A549 (cell line): Measurements from ENCODE around the gene CERS6. TPM values are rescaled to one million over a fixed set of nuclear protein-coding genes. Genes with fewer than 3 reads are reported as not detected.
A peak's percentile ranks its signal among the peaks of the same experiment; 100 is the strongest.

Experiments used
- ATAC-seq, 2 experiments: fragments of 200-7000 bp in 1 of 2; fragments of >200 bp in 1 of 2; cut with Nextera tagmentation in 1 of 2; cut with Tn5 transposase in 1 of 2; 3 replicates each; pipeline versions ENCODE4 v1.8.0 to v1.9.1; 2018 to 2020; ENCODE audit warnings: mild to moderate bottlenecking in 1 of 2, moderate library complexity in 1 of 2
- CTCF ChIA-PET: fragments of 300-600 bp; sonication (Branson Sonifier 250); formaldehyde crosslinking; extraction: SDS; loops from one replicate; lab custom pipeline; 2021; ENCODE audit warnings: antibody characterized with exemption, inconsistent platforms; lab: Yijun Ruan, JAX
- POLR2A ChIA-PET: fragments of 350-600 bp; formaldehyde crosslinking; extraction: SDS; loops from one replicate; lab custom pipeline; 2021; ENCODE audit warnings: antibody characterized with exemption, inconsistent platforms; lab: Yijun Ruan, JAX
- DNase-seq, 2 experiments: peaks; one replicate each; pipeline versions ENCODE4 v3.0.0 to v3.0.0-alpha.2; 2011 to 2016; ENCODE audit warnings: low read depth in 1 of 2, low spot score in 1 of 2
- FAIRE-seq: peaks from 2 replicates; lab custom pipeline; 2011; peaks lifted over from hg19 to GRCh38; lab: Jason Lieb, UNC
- H3K27ac ChIP-seq, 2 experiments: fragments of >200 bp; sonication (Bioruptor Twin); formaldehyde crosslinking; 3 replicates each; pipeline ENCODE4 v1.5.1; 2016 to 2017
- H3K4me1 ChIP-seq: fragments of >200 bp; sonication (Bioruptor Twin); formaldehyde crosslinking; 3 replicates; pipeline ENCODE4 v1.6.1; 2016
- H3K4me2 ChIP-seq: fragments of >200 bp; sonication (Bioruptor Twin); formaldehyde crosslinking; 3 replicates; pipeline ENCODE4 v1.6.1; 2016
- H3K4me3 ChIP-seq: fragments of >200 bp; sonication (Bioruptor Twin); formaldehyde crosslinking; 3 replicates; pipeline ENCODE4 v1.5.1; 2016
- H3K9me3 ChIP-seq: fragments of >200 bp; sonication (Bioruptor Twin); formaldehyde crosslinking; 3 replicates; pipeline ENCODE4 v1.6.1; 2016
- CHD4 ChIP-seq: fragments of 200-600 bp; sonication (generic); IDR thresholded peaks from 2 replicates; pipeline ENCODE4 v1.6.1; 2016; ENCODE audit warnings: antibody characterized with exemption, mild to moderate bottlenecking, borderline replicate concordance
- E2F6 ChIP-seq: IDR thresholded peaks from 2 replicates; pipeline ENCODE4 v1.6.1; 2012; ENCODE audit warnings: low read depth, borderline replicate concordance
- EHF ChIP-seq: fragments of 250-450 bp; sonication (Bioruptor Pico); IDR thresholded peaks from 2 replicates; pipeline ENCODE4 v1.5.0; 2020; ENCODE audit warnings: mild to moderate bottlenecking
- ELK1 ChIP-seq: fragments of 150-350 bp; IDR thresholded peaks from 2 replicates; pipeline ENCODE4 v1.6.1; 2014; ENCODE audit warnings: low read depth, mild to moderate bottlenecking, low read length
- EP300 ChIP-seq, 2 experiments: fragments of >200 bp; sonication (Bioruptor Twin); formaldehyde crosslinking; IDR thresholded peaks; 2 replicates in 1 of 2; 3 replicates in 1 of 2; pipeline ENCODE4 v1.6.1; 2016 to 2017
- FOSL2 ChIP-seq, 2 experiments: fragments of 450-650 bp in 1 of 2; fragments of >200 bp in 1 of 2; sonication (Bioruptor Twin) in 1 of 2; formaldehyde crosslinking; IDR thresholded peaks; 2 replicates each; pipeline versions ENCODE4 v1.5.0 to v1.6.1; 2016 to 2020; ENCODE audit warnings: mild to moderate bottlenecking in 1 of 2, moderate library complexity in 1 of 2
- FOXS1 ChIP-seq: fragments of 250-450 bp; sonication (Bioruptor Pico); IDR thresholded peaks from 2 replicates; pipeline ENCODE4 v1.5.0; 2020; ENCODE audit warnings: mild to moderate bottlenecking, moderate library complexity
- GATA3 ChIP-seq: IDR thresholded peaks from 2 replicates; pipeline ENCODE4 v1.6.1; 2012; ENCODE audit warnings: borderline replicate concordance
- HDAC2 ChIP-seq: fragments of 200-600 bp; sonication (generic); IDR thresholded peaks from 2 replicates; pipeline ENCODE4 v1.6.1; 2016
- HOXB13 ChIP-seq: fragments of 250-450 bp; sonication (Bioruptor Pico); IDR thresholded peaks from 2 replicates; pipeline ENCODE4 v1.5.0; 2020; ENCODE audit warnings: low read depth, mild to moderate bottlenecking, moderate library complexity
- JUNB ChIP-seq: fragments of >200 bp; sonication (Bioruptor Twin); formaldehyde crosslinking; IDR thresholded peaks from 2 replicates; pipeline ENCODE4 v1.6.1; 2016
- MAFK ChIP-seq: fragments of 450-650 bp; IDR thresholded peaks from 2 replicates; pipeline ENCODE4 v1.6.1; 2014; ENCODE audit not compliant: partially characterized antibody
- MAZ ChIP-seq: fragments of 150-350 bp; IDR thresholded peaks from 2 replicates; pipeline ENCODE4 v1.6.1; 2014; ENCODE audit warnings: antibody characterized with exemption, low read depth, low read length, borderline replicate concordance
- NPAS2 ChIP-seq: fragments of 250-450 bp; sonication (Bioruptor Pico); IDR thresholded peaks from 2 replicates; pipeline ENCODE4 v1.8.0; 2022; ENCODE audit warnings: mild to moderate bottlenecking, moderate library complexity, borderline replicate concordance
- PBX3 ChIP-seq: IDR thresholded peaks from 2 replicates; pipeline ENCODE4 v1.6.1; 2012
- PHF8 ChIP-seq: fragments of 200-600 bp; sonication (generic); IDR thresholded peaks from 2 replicates; pipeline ENCODE4 v1.6.1; 2016; ENCODE audit warnings: low read depth, mild to moderate bottlenecking, antibody characterized with exemption, moderate library complexity, borderline replicate concordance
- POLR2AphosphoS2 ChIP-seq: conservative IDR thresholded peaks from 2 replicates; pipeline ENCODE4 v1.6.1; 2012; ENCODE audit warnings: low read length, improper control_type of control experiment, inconsistent platforms
- RNF2 ChIP-seq: fragments of 200-600 bp; sonication (generic); IDR thresholded peaks from 2 replicates; pipeline ENCODE4 v1.6.1; 2016; ENCODE audit warnings: low read depth, mild to moderate bottlenecking, antibody characterized with exemption, moderate library complexity, borderline replicate concordance
- TFCP2L1 ChIP-seq: fragments of 250-450 bp; sonication (Bioruptor Pico); IDR thresholded peaks from 2 replicates; pipeline ENCODE4 v1.5.0; 2021; ENCODE audit warnings: mild to moderate bottlenecking
- TP53 ChIP-seq: fragments of 250-450 bp; sonication (Bioruptor Pico); IDR thresholded peaks from 2 replicates; pipeline ENCODE4 v1.5.0; 2021; ENCODE audit warnings: mild to moderate bottlenecking, moderate library complexity
- ZC3H11A ChIP-seq: fragments of 450-650 bp; IDR thresholded peaks from 2 replicates; pipeline ENCODE4 v1.6.1; 2014; ENCODE audit warnings: antibody characterized with exemption, mild to moderate bottlenecking
- ZFP36 ChIP-seq: fragments of 450-650 bp; IDR thresholded peaks from 2 replicates; pipeline ENCODE4 v1.6.1; 2014; ENCODE audit warnings: borderline replicate concordance; ENCODE audit not compliant: partially characterized antibody
- ZNF302 ChIP-seq: fragments of 250-450 bp; sonication (Bioruptor Pico); IDR thresholded peaks from 2 replicates; pipeline ENCODE4 v1.9.0; 2021; ENCODE audit warnings: inconsistent platforms, mild to moderate bottlenecking, moderate library complexity
- ZSCAN20 ChIP-seq: fragments of 250-450 bp; sonication (Bioruptor Pico); IDR thresholded peaks from 2 replicates; pipeline ENCODE4 v1.8.0; 2022; ENCODE audit warnings: mild to moderate bottlenecking, moderate library complexity
- WGBS: methylation state at CpG from one replicate; pipeline ENCODE4 v1.1.6; 2017; ENCODE audit errors: missing lambda C conversion rate; 5-methylcytosine and 5-hydroxymethylcytosine counted together
- polyA plus RNA-seq, 4 experiments: library from polyadenylated mRNA; depleted of rRNA in 3 of 4; stranded (reverse); fragments of >200 nt; fragmentation: RNase III in 1 of 4; extraction: RNeasy Plus Mini Kit Qiagen cat#74134 plus additional on column Dnase treatment in 1 of 4; gene quantifications; 2 replicates in 3 of 4; 3 replicates in 1 of 4; pipeline ENCODE4 v1.2.3, GENCODE V29; 2011 to 2017
- TF ChIP-seq, protein P1 (sequence below): IDR thresholded peaks from 2 replicates; pipeline ENCODE4 v1.6.1; 2012
- TF ChIP-seq, protein P2 (sequence below): fragments of >200 bp; sonication (Bioruptor Twin); formaldehyde crosslinking; IDR thresholded peaks from 3 replicates; pipeline ENCODE4 v1.5.1; 2016
- TF ChIP-seq, protein P3 (sequence below): fragments of 450-650 bp; IDR thresholded peaks from 2 replicates; pipeline ENCODE4 v1.6.1; 2014; ENCODE audit warnings: antibody characterized with exemption

The CERS6 gene
- polyA plus RNA-seq, 2 of the 4 experiments (the other 2 are of a cell fraction), result 12.0 to 16.9 TPM

DNA sequence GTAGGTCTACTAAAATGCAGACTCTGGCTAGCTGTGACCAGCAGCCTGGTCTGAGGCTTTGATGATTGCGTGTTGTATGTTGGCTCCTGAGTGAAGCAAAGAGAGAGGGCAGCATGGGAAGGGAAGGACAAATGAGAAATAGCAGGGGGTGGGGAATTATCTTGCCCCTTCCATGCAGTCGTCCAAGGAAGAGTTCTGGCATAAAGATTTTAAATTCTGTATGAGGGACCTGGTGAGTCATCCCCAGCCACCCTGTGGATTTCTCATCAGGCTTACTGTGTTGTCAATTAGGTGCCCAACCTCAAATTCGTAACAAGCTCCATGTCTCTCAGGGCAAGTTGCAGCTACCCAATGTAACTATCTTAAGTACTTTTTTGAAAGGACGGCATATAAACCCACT, 274.3 kb downstream of the CERS6 start:
- DNase-seq, result no peak
- H3K4me2 ChIP-seq, result no peak overlapping the region
- CTCF ChIA-PET, result interaction anchor here (0.5 kb wide), 1 partner anchor 1465 kb away, joined by 3 read pairs; no protein-coding TSS in a partner anchor
- no peak for ATAC-seq
- no peak for TF ChIP-seq PHF8
- TF ChIP-seq GATA3, result no peak
- no peak for TF ChIP-seq MAFK
- TF ChIP-seq POLR2AphosphoS2, result no peak
- no peak for TF ChIP-seq ZC3H11A
- TF ChIP-seq EP300 (IDR thresholded peaks at IDR 0.05), result no peak
- WGBS, result 83% methylated on average over 4 of the region's 4 CpGs
- no peak for FAIRE-seq
- H3K4me3 ChIP-seq, result no peak overlapping the region
- H3K9me3 ChIP-seq, result no peaks in the 10 kb centered on the region
- no peaks in the 10 kb centered on the region for H3K4me1 ChIP-seq
- H3K27ac ChIP-seq, result no peak overlapping the region
- POLR2A ChIA-PET, result no interaction called here

GRCh38 chr2:168731002-168731401, 274.9 kb downstream of the CERS6 start:
- ChIA-PET CTCF (interaction anchor here (0.5 kb wide), 1 partner anchor 1466 kb away, joined by 3 read pairs; no protein-coding TSS in a partner anchor), POLR2A (no interaction called here)
- H3K4me2 ChIP-seq, result no peak overlapping the region
- no peaks in the 10 kb centered on the region for H3K9me3 ChIP-seq
- FAIRE-seq (no peak), DNase-seq (no peak), ATAC-seq (no peak)
- no peak for TF ChIP-seq RNF2
- no peak for TF ChIP-seq HDAC2
- TF ChIP-seq TP53, result no peak
- TF ChIP-seq CHD4, result no peak
- TF ChIP-seq, protein P1, sequence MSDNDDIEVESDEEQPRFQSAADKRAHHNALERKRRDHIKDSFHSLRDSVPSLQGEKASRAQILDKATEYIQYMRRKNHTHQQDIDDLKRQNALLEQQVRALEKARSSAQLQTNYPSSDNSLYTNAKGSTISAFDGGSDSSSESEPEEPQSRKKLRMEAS, result no peak
- no peak for TF ChIP-seq FOXS1
- no peak for TF ChIP-seq PBX3
- TF ChIP-seq E2F6, result no peak
- TF ChIP-seq ZNF302 (CRISPR knock-in tag), result no peak
- no peak for TF ChIP-seq MAZ
- TF ChIP-seq HOXB13 (CRISPR knock-in tag), result no peak
- TF ChIP-seq, protein P2, sequence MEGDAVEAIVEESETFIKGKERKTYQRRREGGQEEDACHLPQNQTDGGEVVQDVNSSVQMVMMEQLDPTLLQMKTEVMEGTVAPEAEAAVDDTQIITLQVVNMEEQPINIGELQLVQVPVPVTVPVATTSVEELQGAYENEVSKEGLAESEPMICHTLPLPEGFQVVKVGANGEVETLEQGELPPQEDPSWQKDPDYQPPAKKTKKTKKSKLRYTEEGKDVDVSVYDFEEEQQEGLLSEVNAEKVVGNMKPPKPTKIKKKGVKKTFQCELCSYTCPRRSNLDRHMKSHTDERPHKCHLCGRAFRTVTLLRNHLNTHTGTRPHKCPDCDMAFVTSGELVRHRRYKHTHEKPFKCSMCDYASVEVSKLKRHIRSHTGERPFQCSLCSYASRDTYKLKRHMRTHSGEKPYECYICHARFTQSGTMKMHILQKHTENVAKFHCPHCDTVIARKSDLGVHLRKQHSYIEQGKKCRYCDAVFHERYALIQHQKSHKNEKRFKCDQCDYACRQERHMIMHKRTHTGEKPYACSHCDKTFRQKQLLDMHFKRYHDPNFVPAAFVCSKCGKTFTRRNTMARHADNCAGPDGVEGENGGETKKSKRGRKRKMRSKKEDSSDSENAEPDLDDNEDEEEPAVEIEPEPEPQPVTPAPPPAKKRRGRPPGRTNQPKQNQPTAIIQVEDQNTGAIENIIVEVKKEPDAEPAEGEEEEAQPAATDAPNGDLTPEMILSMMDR, result no peak
- no peak overlapping the region for H3K27ac ChIP-seq
- no peaks in the 10 kb centered on the region for H3K4me1 ChIP-seq
- H3K4me3 ChIP-seq, result no peak overlapping the region
- WGBS, result 70% methylated on average over 2 of the region's 2 CpGs

- no peak overlapping the region for H3K4me3 ChIP-seq
- CTCF ChIA-PET, result interaction anchor here (0.6 to 1.2 kb wide), 2 partner anchors 66 to 201 kb away, joined by 3 to 4 read pairs; no protein-coding TSS in a partner anchor
- H3K27ac ChIP-seq, result no peak overlapping the region
- ATAC-seq, result no peak
- 68% methylated on average over 3 of the region's 3 CpGs for WGBS
- no peak for FAIRE-seq
- H3K9me3 ChIP-seq, result no peaks in the 10 kb centered on the region
- H3K4me2 ChIP-seq, result no peak overlapping the region
- no peaks in the 10 kb centered on the region for H3K4me1 ChIP-seq
- no peak for DNase-seq
- POLR2A ChIA-PET, result no interaction called here
- TF ChIP-seq, protein P2, result no peak
- TF ChIP-seq ZFP36, result no peak
- TF ChIP-seq, protein P3, sequence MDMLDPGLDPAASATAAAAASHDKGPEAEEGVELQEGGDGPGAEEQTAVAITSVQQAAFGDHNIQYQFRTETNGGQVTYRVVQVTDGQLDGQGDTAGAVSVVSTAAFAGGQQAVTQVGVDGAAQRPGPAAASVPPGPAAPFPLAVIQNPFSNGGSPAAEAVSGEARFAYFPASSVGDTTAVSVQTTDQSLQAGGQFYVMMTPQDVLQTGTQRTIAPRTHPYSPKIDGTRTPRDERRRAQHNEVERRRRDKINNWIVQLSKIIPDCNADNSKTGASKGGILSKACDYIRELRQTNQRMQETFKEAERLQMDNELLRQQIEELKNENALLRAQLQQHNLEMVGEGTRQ, result no peak
- no peak for TF ChIP-seq ZNF302 (CRISPR knock-in tag)
- no peak for TF ChIP-seq TFCP2L1
- no peak for TF ChIP-seq ZC3H11A
- TF ChIP-seq NPAS2, result no peak
- TF ChIP-seq ELK1, result no peak
- no peak for TF ChIP-seq EHF
- TF ChIP-seq FOSL2 (IDR thresholded peaks at IDR 0.05), result no peak
- peak; percentile 22; the same call in 1 of the 2 replicates for TF ChIP-seq FOSL2 (CRISPR knock-in tag; IDR thresholded peaks at IDR 0.05)
- no peak for TF ChIP-seq POLR2AphosphoS2
- peak; percentile 94 for TF ChIP-seq MAFK
- no peak for TF ChIP-seq HDAC2
- no peak for TF ChIP-seq ZSCAN20 (CRISPR knock-in tag)
- no peak for TF ChIP-seq JUNB
Measured at GRCh38 chr2:168731616-168732015, 275.5 kb downstream of the CERS6 start.
